Measurements from ENCODE around the gene OR9I1. TPM values are rescaled to one million over a fixed set of nuclear protein-coding genes. Genes with fewer than 3 reads are reported as not detected.

The OR9I1 gene, protein sequence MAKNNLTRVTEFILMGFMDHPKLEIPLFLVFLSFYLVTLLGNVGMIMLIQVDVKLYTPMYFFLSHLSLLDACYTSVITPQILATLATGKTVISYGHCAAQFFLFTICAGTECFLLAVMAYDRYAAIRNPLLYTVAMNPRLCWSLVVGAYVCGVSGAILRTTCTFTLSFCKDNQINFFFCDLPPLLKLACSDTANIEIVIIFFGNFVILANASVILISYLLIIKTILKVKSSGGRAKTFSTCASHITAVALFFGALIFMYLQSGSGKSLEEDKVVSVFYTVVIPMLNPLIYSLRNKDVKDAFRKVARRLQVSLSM
- total RNA-seq = not detected
- not detected for polyA plus RNA-seq
- total RNA-seq = not detected

DNA sequence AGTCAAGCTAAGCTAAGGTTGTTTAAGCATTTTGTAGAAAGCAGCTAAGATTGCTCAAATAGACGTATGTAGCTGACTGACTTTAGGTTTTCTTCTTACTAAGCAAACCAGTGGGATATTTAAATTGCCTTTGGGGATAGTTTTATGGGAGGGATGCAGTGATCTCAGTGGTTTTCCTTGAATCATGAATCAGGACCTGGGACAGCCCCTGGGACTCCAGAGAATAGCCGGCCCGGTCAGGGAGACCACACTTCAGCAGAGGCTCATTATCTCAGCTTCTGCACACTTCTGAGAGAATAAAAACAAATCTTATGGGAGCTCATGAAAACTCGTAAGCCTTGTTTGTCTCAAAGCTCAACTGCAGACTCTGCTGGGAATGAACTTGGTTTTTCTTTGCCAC lies at the start of gene OR9I1:
OR9I1 (minus strand) TSS at position 62 of the 400 bp plus-strand sequence. CDS start 6,086 bp downstream, outside the sequence.
- POLR2A ChIA-PET = no interaction called here
- H3K9me3 ChIP-seq (ENCODE audit: control insufficient read depth in 2 of 3, low read length in 3 of 3) = no peaks in the 10 kb centered on the region
- no peak for ATAC-seq
- Mint-ChIP-seq H3K4me3 (no peak within 1 kb of the TSS), H3K9me3 (peaks cover 0 to 2% (median 0%) of the 10 kb centered on the region in 11 donors), H3K4me1 (no peaks in the 10 kb centered on the region), H3K27me3 (peaks cover 0 to 22% (median 19%) of the 10 kb centered on the region in 5 donors), H3K27ac (no peak within 1 kb of the TSS), H3K36me3 (no peaks in the 10 kb centered on the region)
- DNase-seq = no peak
- intact Hi-C loops (cut with micrococcal nuclease) = no loop called here
- no peaks in the 10 kb centered on the region for H3K4me1 ChIP-seq (ENCODE audit: control insufficient read depth in 2 of 2, insufficient read depth in 2 of 2, low read length in 2 of 2)
- H3K27me3 ChIP-seq (ENCODE audit: control insufficient read depth in 2 of 2, insufficient read depth in 2 of 2, low read length in 2 of 2) = no peaks in the 10 kb centered on the region
- no peak within 1 kb of the TSS for H3K4me3 ChIP-seq (ENCODE audit: low read length)
- H3K36me3 ChIP-seq (ENCODE audit: control insufficient read depth in 2 of 3, insufficient read depth in 3 of 3, low read length in 3 of 3) = no peaks in the 10 kb centered on the region
- CTCF ChIA-PET = no interaction called here
- H3K27ac ChIP-seq (ENCODE audit: low read depth, low read length) = no peak within 1 kb of the TSS

DNA sequence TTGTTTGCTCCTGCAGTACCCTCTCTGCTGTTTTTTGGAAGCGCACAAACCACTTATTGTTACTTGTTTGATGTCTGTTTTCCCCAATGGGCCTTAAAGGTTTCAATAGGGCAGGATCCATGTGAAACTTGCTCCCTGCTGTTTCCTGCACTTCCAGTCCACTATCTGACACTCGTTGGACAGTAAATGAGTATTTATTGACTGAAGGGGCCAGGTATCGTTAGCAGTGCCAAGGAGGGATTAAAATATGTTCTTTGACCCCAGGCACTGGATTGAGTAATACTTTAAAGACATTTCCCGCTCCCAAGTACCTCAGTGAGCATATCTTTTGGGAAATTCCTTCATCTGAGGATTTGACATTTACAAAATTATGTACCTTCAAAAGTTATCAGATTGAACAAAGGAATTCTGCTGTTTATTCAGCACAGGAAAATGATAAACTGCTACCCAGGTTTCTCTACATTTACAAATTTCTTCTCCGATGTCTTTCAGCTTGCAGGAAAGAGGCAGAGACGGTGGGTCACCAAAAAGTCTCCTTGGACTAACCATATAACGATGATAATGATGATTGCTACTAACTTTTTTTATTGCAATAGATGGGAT lies 40.3 kb upstream of the OR9I1 start:
- Mint-ChIP-seq H3K4me1 (no peaks in the 10 kb centered on the region), H3K27me3 (peaks cover 0 to 37% (median 21%) of the 10 kb centered on the region in 5 donors), H3K4me3 (no peak overlapping the region), H3K9me3 (peaks cover 0 to 2% (median 0%) of the 10 kb centered on the region in 11 donors), H3K36me3 (no peaks in the 10 kb centered on the region), H3K27ac (no peak overlapping the region)
- ChIA-PET POLR2A (no interaction called here), CTCF (no interaction called here)
- ATAC-seq (no peak), DNase-seq (no peak)
- Histone ChIP-seq H3K27me3 (ENCODE audit: control insufficient read depth in 2 of 2, insufficient read depth in 2 of 2, low read length in 2 of 2) (peaks cover 0 to 4% of the 10 kb centered on the region in 2 donors), H3K4me3 (ENCODE audit: low read length) (no peak overlapping the region), H3K36me3 (ENCODE audit: control insufficient read depth in 2 of 3, insufficient read depth in 3 of 3, low read length in 3 of 3) (no peaks in the 10 kb centered on the region), H3K27ac (ENCODE audit: low read depth, low read length) (no peak overlapping the region), H3K9me3 (ENCODE audit: control insufficient read depth in 2 of 3, low read length in 3 of 3) (no peaks in the 10 kb centered on the region), H3K4me1 (ENCODE audit: control insufficient read depth in 2 of 2, insufficient read depth in 2 of 2, low read length in 2 of 2) (no peaks in the 10 kb centered on the region)
- intact Hi-C loops (cut with micrococcal nuclease) = no loop called here

DNA sequence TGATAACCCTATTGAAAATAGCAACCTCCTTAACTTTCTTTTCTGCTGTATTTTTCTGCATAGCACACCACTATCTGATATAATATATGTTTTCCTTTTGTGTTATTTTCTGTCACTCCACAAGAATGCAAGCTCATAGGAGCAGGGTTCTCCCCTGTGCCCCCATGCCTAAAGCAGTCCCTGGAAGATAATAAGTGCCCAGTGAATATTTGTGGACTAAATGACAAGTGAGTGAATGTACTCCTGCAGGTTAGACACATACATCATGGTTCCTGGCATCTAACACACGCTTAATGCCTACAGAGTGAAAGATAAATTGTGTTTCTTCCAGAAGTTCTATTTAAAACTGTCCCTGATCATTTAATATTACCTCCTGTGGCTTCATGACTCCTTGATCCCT lies 39.7 kb upstream of the OR9I1 start:
- no peaks in the 10 kb centered on the region for H3K4me1 Mint-ChIP-seq
- POLR2A ChIA-PET = no interaction called here

DNA sequence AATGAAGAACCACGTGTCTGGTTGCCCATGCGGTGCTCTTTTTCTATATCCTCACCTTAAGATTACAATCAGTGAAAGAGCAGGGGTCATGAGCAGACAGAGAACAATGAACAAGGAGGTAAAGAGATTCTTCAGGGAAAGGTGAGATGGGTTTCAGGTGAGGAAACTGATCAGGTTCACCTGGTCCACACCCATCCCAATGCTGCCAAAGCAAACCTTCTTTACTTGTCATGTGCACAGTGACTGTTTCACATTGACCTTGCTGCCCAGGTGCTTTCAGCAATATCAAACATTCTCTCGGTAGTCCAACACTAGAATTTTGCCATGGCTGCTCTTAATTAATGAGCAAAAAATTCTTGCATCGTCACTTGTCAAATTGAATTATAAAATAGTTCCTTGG lies 39.1 kb upstream of the OR9I1 start:
- no peaks in the 10 kb centered on the region for H3K9me3 ChIP-seq (ENCODE audit: control insufficient read depth in 2 of 3, low read length in 3 of 3)
- H3K27me3 Mint-ChIP-seq = peaks cover 0 to 31% (median 26%) of the 10 kb centered on the region in 5 donors
- H3K27ac ChIP-seq (ENCODE audit: low read depth, low read length) = no peak overlapping the region
- ChIA-PET POLR2A (no interaction called here), CTCF (no interaction called here)
- H3K4me1 Mint-ChIP-seq = no peaks in the 10 kb centered on the region
- H3K27me3 ChIP-seq (ENCODE audit: control insufficient read depth in 2 of 2, insufficient read depth in 2 of 2, low read length in 2 of 2) = peaks cover 0 to 4% of the 10 kb centered on the region in 2 donors
- no peaks in the 10 kb centered on the region for H3K36me3 ChIP-seq (ENCODE audit: control insufficient read depth in 2 of 3, insufficient read depth in 3 of 3, low read length in 3 of 3)
- no peak overlapping the region for H3K27ac Mint-ChIP-seq
- ATAC-seq (no peak), DNase-seq (no peak)
- H3K9me3 Mint-ChIP-seq = peaks cover 0 to 14% (median 0%) of the 10 kb centered on the region in 11 donors
- intact Hi-C loops (cut with micrococcal nuclease) = no loop called here
- H3K4me3 Mint-ChIP-seq = no peak overlapping the region
- H3K4me3 ChIP-seq (ENCODE audit: low read length) = no peak overlapping the region
- H3K36me3 Mint-ChIP-seq = peaks cover 0 to 3% (median 0%) of the 10 kb centered on the region in 5 donors
- H3K4me1 ChIP-seq (ENCODE audit: control insufficient read depth in 2 of 2, insufficient read depth in 2 of 2, low read length in 2 of 2) = no peaks in the 10 kb centered on the region

More for the DNA sequence above, 39.7 kb upstream of the OR9I1 start:
- no peak overlapping the region for H3K4me3 Mint-ChIP-seq
- peaks cover 0 to 4% of the 10 kb centered on the region in 2 donors for H3K27me3 ChIP-seq (ENCODE audit: control insufficient read depth in 2 of 2, insufficient read depth in 2 of 2, low read length in 2 of 2)
- no peak for ATAC-seq
- H3K27ac Mint-ChIP-seq = no peak overlapping the region
- no peaks in the 10 kb centered on the region for H3K36me3 ChIP-seq (ENCODE audit: control insufficient read depth in 2 of 3, insufficient read depth in 3 of 3, low read length in 3 of 3)
- H3K9me3 ChIP-seq (ENCODE audit: control insufficient read depth in 2 of 3, low read length in 3 of 3) = no peaks in the 10 kb centered on the region
- H3K4me3 ChIP-seq (ENCODE audit: low read length) = no peak overlapping the region
- H3K27ac ChIP-seq (ENCODE audit: low read depth, low read length) = no peak overlapping the region
- no peaks in the 10 kb centered on the region for H3K4me1 ChIP-seq (ENCODE audit: control insufficient read depth in 2 of 2, insufficient read depth in 2 of 2, low read length in 2 of 2)
- H3K9me3 Mint-ChIP-seq = peaks cover 0 to 8% (median 0%) of the 10 kb centered on the region in 11 donors
- intact Hi-C loops (cut with micrococcal nuclease) = no loop called here
- peaks cover 0 to 32% (median 27%) of the 10 kb centered on the region in 5 donors for H3K27me3 Mint-ChIP-seq
- H3K36me3 Mint-ChIP-seq = no peaks in the 10 kb centered on the region
- no peak for DNase-seq
- CTCF ChIA-PET = no interaction called here

DNA sequence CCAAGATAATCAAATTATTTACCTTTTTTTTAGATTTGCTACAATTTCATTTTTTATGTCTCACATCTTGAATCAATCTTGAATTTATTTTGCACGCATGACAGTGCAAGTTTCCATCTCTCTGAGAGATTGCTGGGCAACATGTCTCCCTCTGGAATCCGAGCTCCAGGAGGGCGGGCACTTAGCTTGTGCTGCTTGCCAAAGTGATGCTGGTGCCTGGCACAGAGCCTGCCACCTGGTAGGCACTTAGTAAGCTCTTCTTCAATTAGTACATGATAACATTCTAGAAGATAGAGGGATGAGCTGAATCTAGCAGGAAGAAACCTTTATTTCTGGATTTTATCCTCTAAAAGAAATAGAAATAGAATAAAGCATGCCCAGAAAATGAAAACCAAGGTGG lies 27.5 kb upstream of the OR9I1 start:
- H3K4me1 ChIP-seq (ENCODE audit: control insufficient read depth in 2 of 2, insufficient read depth in 2 of 2, low read length in 2 of 2) = no peaks in the 10 kb centered on the region
- Mint-ChIP-seq H3K27me3 (peaks cover 4 to 40% (median 22%) of the 10 kb centered on the region in 5 donors), H3K4me1 (peaks cover 0 to 2% (median 0%) of the 10 kb centered on the region in 7 donors), H3K27ac (no peak overlapping the region), H3K9me3 (peaks cover 0 to 4% (median 0%) of the 10 kb centered on the region in 11 donors), H3K4me3 (no peak overlapping the region), H3K36me3 (no peaks in the 10 kb centered on the region)
- no peak overlapping the region for H3K4me3 ChIP-seq (ENCODE audit: low read length)
- no peak overlapping the region for H3K27ac ChIP-seq (ENCODE audit: low read depth, low read length)
- no peaks in the 10 kb centered on the region for H3K36me3 ChIP-seq (ENCODE audit: control insufficient read depth in 2 of 3, insufficient read depth in 3 of 3, low read length in 3 of 3)
- POLR2A ChIA-PET = no interaction called here
- peaks cover 0 to 5% of the 10 kb centered on the region in 2 donors for H3K27me3 ChIP-seq (ENCODE audit: control insufficient read depth in 2 of 2, insufficient read depth in 2 of 2, low read length in 2 of 2)
- intact Hi-C loops (cut with micrococcal nuclease) = no loop called here
- ATAC-seq (no peak), DNase-seq (no peak)
- CTCF ChIA-PET = no interaction called here
- H3K9me3 ChIP-seq (ENCODE audit: control insufficient read depth in 2 of 3, low read length in 3 of 3) = no peaks in the 10 kb centered on the region

DNA sequence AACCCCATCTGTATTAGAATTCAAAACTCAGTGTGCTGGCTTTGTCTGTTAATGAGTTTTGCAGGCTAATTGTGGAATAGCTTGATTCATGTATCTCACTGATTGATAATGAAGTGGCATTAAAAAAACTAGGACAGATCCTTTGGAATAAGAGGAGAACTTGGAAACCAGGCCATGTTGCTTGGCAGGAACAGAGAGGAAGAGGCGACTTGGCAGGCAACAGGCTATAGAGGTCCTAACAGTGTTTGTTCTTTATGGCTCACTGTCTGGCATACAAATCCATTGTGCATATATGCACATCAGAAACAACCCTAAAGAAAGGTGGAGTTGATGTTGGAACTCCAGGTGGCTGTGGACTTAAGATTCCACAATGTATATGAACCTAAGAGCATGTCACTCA lies 17.4 kb upstream of the OR9I1 start:
- no peak overlapping the region for H3K27ac ChIP-seq (ENCODE audit: low read depth, low read length)
- ChIA-PET POLR2A (no interaction called here), CTCF (no interaction called here)
- peaks cover 0 to 9% (median 0%) of the 10 kb centered on the region in 11 donors for H3K9me3 Mint-ChIP-seq
- H3K27ac Mint-ChIP-seq = no peak overlapping the region
- no peak overlapping the region for H3K4me3 ChIP-seq (ENCODE audit: low read length)
- intact Hi-C loops (cut with micrococcal nuclease) = no loop called here
- ATAC-seq = no peak
- H3K27me3 ChIP-seq (ENCODE audit: control insufficient read depth in 2 of 2, insufficient read depth in 2 of 2, low read length in 2 of 2) = no peaks in the 10 kb centered on the region
- H3K27me3 Mint-ChIP-seq = peaks cover 0 to 30% (median 12%) of the 10 kb centered on the region in 5 donors
- no peak overlapping the region for H3K4me3 Mint-ChIP-seq
- no peaks in the 10 kb centered on the region for H3K4me1 ChIP-seq (ENCODE audit: control insufficient read depth in 2 of 2, insufficient read depth in 2 of 2, low read length in 2 of 2)
- peaks cover 0 to 4% (median 0%) of the 10 kb centered on the region in 5 donors for H3K36me3 Mint-ChIP-seq
- no peaks in the 10 kb centered on the region for H3K9me3 ChIP-seq (ENCODE audit: control insufficient read depth in 2 of 3, low read length in 3 of 3)
- no peaks in the 10 kb centered on the region for H3K36me3 ChIP-seq (ENCODE audit: control insufficient read depth in 2 of 3, insufficient read depth in 3 of 3, low read length in 3 of 3)
- no peaks in the 10 kb centered on the region for H3K4me1 Mint-ChIP-seq
- DNase-seq = no peak

All from naive thymus-derived CD4-positive, alpha-beta T cell (primary cell).